B cell (primary cell): ENCODE measurements around the gene ARHGAP45. TPM values are rescaled to one million over a fixed set of nuclear protein-coding genes. Genes with fewer than 3 reads are reported as not detected.

Experiments
- ATAC-seq: fragments of 200-7000 bp; cut with Tn5 transposase; one replicate; pipeline ENCODE4 v1.10.0; 2021; ENCODE audit warnings: low read depth, mild to moderate bottlenecking, moderate number of reproducible peaks, moderate library complexity
- CTCF ChIA-PET: fragments of 350-600 bp; sonication (Branson Sonifier 250); formaldehyde crosslinking; loops from one replicate; lab custom pipeline; 2021; ENCODE audit warnings: antibody characterized with exemption, inconsistent platforms; lab: Charles Lee
- POLR2A ChIA-PET: fragments of 350-600 bp; sonication (Branson Sonifier 250); formaldehyde crosslinking; loops from one replicate; lab custom pipeline; 2021; ENCODE audit warnings: antibody characterized with exemption; lab: Charles Lee
- DNase-seq: peaks from one replicate; pipeline ENCODE4 v3.0.0; 2013
- H2AFZ ChIP-seq: 2 replicates; pipeline ENCODE4 v1.6.1; 2012; ENCODE audit warnings: mild to moderate bottlenecking, low read depth, low read length; ENCODE audit not compliant: insufficient read depth, poor library complexity, severe bottlenecking
- H3K27ac ChIP-seq, 2 donors: 1 replicate in 1 of 2; 2 replicates in 1 of 2; pipeline ENCODE4 v1.5.1; 2012 to 2013; ENCODE audit warnings: low read length in 2 of 2, mild to moderate bottlenecking in 2 of 2, moderate library complexity in 1 of 2
- H3K27me3 ChIP-seq, 4 experiments: fragments of 200-600 bp in 1 of 4; sonication (generic) in 1 of 4; replicated peaks in 1 of 4; 1 replicate in 2 of 4; 2 replicates in 2 of 4; pipeline versions ENCODE4 v1.6.1 to v1.7.0; 2013 to 2016; ENCODE audit warnings: low read length in 3 of 4, mild to moderate bottlenecking in 2 of 4, mixed read lengths in 1 of 4, moderate library complexity in 1 of 4; ENCODE audit not compliant: insufficient read depth in 4 of 4, control insufficient read depth in 3 of 4; ENCODE audit errors: control extremely low read depth in 1 of 4
- H3K36me3 ChIP-seq, 2 experiments: replicated peaks in 1 of 2; 1 replicate in 1 of 2; 2 replicates in 1 of 2; pipeline versions ENCODE4 v1.6.1 to v1.7.1; 2013; ENCODE audit warnings: low read length in 1 of 2; ENCODE audit not compliant: insufficient read depth in 2 of 2, control insufficient read depth in 1 of 2; ENCODE audit errors: control extremely low read depth in 1 of 2, extremely low read depth in 1 of 2
- H3K4me1 ChIP-seq, 2 donors: fragments of 200-600 bp in 1 of 2; sonication (generic) in 1 of 2; 1 replicate in 1 of 2; 2 replicates in 1 of 2; pipeline versions ENCODE4 v1.5.1 to v1.6.1; 2013 to 2017; ENCODE audit warnings: low read length in 2 of 2; ENCODE audit not compliant: control insufficient read depth in 2 of 2, insufficient read depth in 2 of 2
- H3K4me2 ChIP-seq: replicated peaks from 2 replicates; pipeline ENCODE3; 2012; ENCODE audit warnings: mild to moderate bottlenecking, low read depth, low read length; ENCODE audit not compliant: poor library complexity, severe bottlenecking
- H3K4me3 ChIP-seq, 5 experiments: fragments of 200-600 bp in 1 of 5; sonication (generic) in 1 of 5; 1 replicate in 3 of 5; 2 replicates in 2 of 5; pipeline versions ENCODE4 v1.5.1 to v1.7.0; 2011 to 2016; ENCODE audit warnings: low read length in 4 of 5, mild to moderate bottlenecking in 4 of 5, low read depth in 2 of 5, control low read depth in 1 of 5, moderate library complexity in 1 of 5; ENCODE audit not compliant: insufficient read depth in 1 of 5; ENCODE audit errors: control extremely low read depth in 1 of 5, extremely low read depth in 1 of 5
- H3K79me2 ChIP-seq: fragments of 200-600 bp; sonication (generic); one replicate; pipeline ENCODE4 v1.6.0; 2016; ENCODE audit warnings: low read length; ENCODE audit not compliant: control insufficient read depth, insufficient read depth
- H3K9ac ChIP-seq: fragments of 200-600 bp; sonication (generic); 2 replicates; pipeline ENCODE4 v1.6.1; 2017; ENCODE audit warnings: mild to moderate bottlenecking, low read length, moderate library complexity
- H3K9me3 ChIP-seq, 3 donors: one replicate each; pipeline versions ENCODE4 v1.6.1 to v1.7.1; 2013; ENCODE audit warnings: low read length in 2 of 3; ENCODE audit not compliant: control insufficient read depth in 2 of 3, insufficient read depth in 1 of 3; ENCODE audit errors: control extremely low read depth in 1 of 3
- H4K20me1 ChIP-seq: 2 replicates; pipeline ENCODE4 v1.6.0; 2012; ENCODE audit warnings: mild to moderate bottlenecking, low read length; ENCODE audit not compliant: insufficient read depth, control insufficient read depth, poor library complexity, severe bottlenecking
- H3K27ac Mint-ChIP-seq: one replicate; pipeline ENCODE4 v1.8.0; 2021; ENCODE audit warnings: mixed read lengths
- H3K27me3 Mint-ChIP-seq: one replicate; pipeline ENCODE4 v1.8.0; 2021; ENCODE audit warnings: mixed read lengths
- H3K4me1 Mint-ChIP-seq: one replicate; pipeline ENCODE4 v1.8.0; 2021; ENCODE audit warnings: mixed read lengths
- H3K4me3 Mint-ChIP-seq: one replicate; pipeline ENCODE4 v1.8.0; 2021; ENCODE audit warnings: mixed read lengths
- H3K9me3 Mint-ChIP-seq: one replicate; pipeline ENCODE4 v1.8.0; 2022; ENCODE audit warnings: mixed read lengths; ENCODE audit not compliant: insufficient read depth
- EZH2 ChIP-seq: IDR thresholded peaks from 2 replicates; pipeline ENCODE4 v1.6.1; 2012; ENCODE audit warnings: borderline replicate concordance, low read depth, mild to moderate bottlenecking, moderate library complexity, low read length; ENCODE audit not compliant: insufficient read depth, poor library complexity, severe bottlenecking
- WGBS: methylation state at CpG from one replicate; pipeline ENCODE4 v1.1.5; 2013; ENCODE audit warnings: missing lambda C conversion rate; ENCODE audit not compliant: insufficient coverage; 5-methylcytosine and 5-hydroxymethylcytosine counted together
- intact Hi-C: fragments of 100-400 bp; cut with micrococcal nuclease; formaldehyde crosslinking; loops from one replicate; pipeline ENCODE4 v1.10.0; 2022
- polyA plus RNA-seq: library from polyadenylated mRNA; depleted of rRNA; stranded (reverse); fragments of >200 nt; gene quantifications from 2 replicates; pipeline ENCODE4 v1.2.3, GENCODE V29; 2012
- total RNA-seq, 2 donors: library from RNA; stranded (reverse); fragments of 120-200 nt in 1 of 2; gene quantifications; 1 replicate in 1 of 2; 2 replicates in 1 of 2; pipeline versions ENCODE4 v1.2.3 to v1.2.4, GENCODE V29; 2013 to 2022
- TF ChIP-seq, protein P1 (sequence below): fragments of 200-600 bp; IDR thresholded peaks from one replicate; pipeline ENCODE4 v1.8.0; 2022; ENCODE audit warnings: antibody characterized with exemption, mild to moderate bottlenecking

ARHGAP45 gene
- total and polyA plus RNA-seq, 2 donors (not counting 1 experiment from before 2014, with no cell fraction given) = 488 to 490 TPM

GRCh38 chr19:1090731-1091543 lies 24.0 kb downstream of the ARHGAP45 start:
- WGBS = 95% methylated on average over 38 of the region's 38 CpGs
- H2AFZ ChIP-seq = no peak overlapping the region
- peaks cover 44 to 53% of the 10 kb centered on the region in 2 donors for H3K4me1 ChIP-seq
- Mint-ChIP-seq H3K9me3 (no peaks in the 10 kb centered on the region), H3K27me3 (no peaks in the 10 kb centered on the region), H3K27ac (peak overlapping the region; percentile 32), H3K4me3 (no peak overlapping the region), H3K4me1 (peaks cover 43% of the 10 kb centered on the region)
- DNase-seq (no peak), ATAC-seq (no peak)
- TF ChIP-seq, protein P1, sequence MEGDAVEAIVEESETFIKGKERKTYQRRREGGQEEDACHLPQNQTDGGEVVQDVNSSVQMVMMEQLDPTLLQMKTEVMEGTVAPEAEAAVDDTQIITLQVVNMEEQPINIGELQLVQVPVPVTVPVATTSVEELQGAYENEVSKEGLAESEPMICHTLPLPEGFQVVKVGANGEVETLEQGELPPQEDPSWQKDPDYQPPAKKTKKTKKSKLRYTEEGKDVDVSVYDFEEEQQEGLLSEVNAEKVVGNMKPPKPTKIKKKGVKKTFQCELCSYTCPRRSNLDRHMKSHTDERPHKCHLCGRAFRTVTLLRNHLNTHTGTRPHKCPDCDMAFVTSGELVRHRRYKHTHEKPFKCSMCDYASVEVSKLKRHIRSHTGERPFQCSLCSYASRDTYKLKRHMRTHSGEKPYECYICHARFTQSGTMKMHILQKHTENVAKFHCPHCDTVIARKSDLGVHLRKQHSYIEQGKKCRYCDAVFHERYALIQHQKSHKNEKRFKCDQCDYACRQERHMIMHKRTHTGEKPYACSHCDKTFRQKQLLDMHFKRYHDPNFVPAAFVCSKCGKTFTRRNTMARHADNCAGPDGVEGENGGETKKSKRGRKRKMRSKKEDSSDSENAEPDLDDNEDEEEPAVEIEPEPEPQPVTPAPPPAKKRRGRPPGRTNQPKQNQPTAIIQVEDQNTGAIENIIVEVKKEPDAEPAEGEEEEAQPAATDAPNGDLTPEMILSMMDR = no peak
- TF ChIP-seq EZH2 = no peak
- intact Hi-C loops = no loop called here
- ChIA-PET POLR2A (interaction anchor here (0.7 to 5.5 kb wide), 7 partner anchors 9 to 162 kb away, joined by 4 to 65 read pairs (median 8); partner anchors contain the start of genes ABCA7 and GPX4), CTCF (interaction anchor here (1.9 kb wide), 1 partner anchor 33 kb away, joined by 10 read pairs; no protein-coding TSS in a partner anchor)
- no peak overlapping the region for H3K4me2 ChIP-seq
- no peak overlapping the region for H3K4me3 ChIP-seq
- no peak overlapping the region for H3K9ac ChIP-seq
- no peak overlapping the region for H3K27ac ChIP-seq
- H3K79me2 ChIP-seq = peaks cover 52% of the 10 kb centered on the region
- H4K20me1 ChIP-seq = peaks cover 82% of the 10 kb centered on the region
- no peaks in the 10 kb centered on the region for H3K27me3 ChIP-seq
- no peaks in the 10 kb centered on the region for H3K9me3 ChIP-seq
- H3K36me3 ChIP-seq = peaks cover 0 to 52% of the 10 kb centered on the region in 2 experiments
